HEK293 (cell line): ENCODE results near the gene LDLRAD3.

Experiments used
- PRDM1 ChIP-seq: fragments of 450-650 bp; formaldehyde crosslinking; IDR thresholded peaks from 2 replicates; pipeline ENCODE4; 2016; ENCODE audit warnings: missing biosample characterization, missing genetic modification characterization
- ZNF114 ChIP-seq: fragments of 450-650 bp; formaldehyde crosslinking; IDR thresholded peaks from 2 replicates; pipeline ENCODE4 v1.5.0; 2017; ENCODE audit warnings: missing biosample characterization, missing genetic modification characterization
- ZNF24 ChIP-seq: fragments of 450-650 bp; formaldehyde crosslinking; IDR thresholded peaks from 2 replicates; pipeline ENCODE4 v1.5.1; 2016; ENCODE audit warnings: missing biosample characterization, missing genetic modification characterization
- ZNF274 ChIP-seq, 2 experiments: fragments of 200-500 bp in 1 of 2; fragments of 450-650 bp in 1 of 2; sonication (Bioruptor generic) in 1 of 2; formaldehyde crosslinking in 1 of 2; IDR thresholded peaks; 2 replicates each; pipeline versions ENCODE4 v1.5.1 to v1.6.1; 2014 to 2016; ENCODE audit warnings: borderline replicate concordance in 1 of 2, inconsistent platforms in 1 of 2, low read length in 1 of 2, missing biosample characterization in 1 of 2, missing genetic modification characterization in 1 of 2
- ZNF837 ChIP-seq: fragments of 450-650 bp; formaldehyde crosslinking; IDR thresholded peaks from 2 replicates; pipeline ENCODE4 v1.5.1; 2016; ENCODE audit warnings: missing biosample characterization, missing genetic modification characterization
- ZXDB ChIP-seq: fragments of 450-650 bp; formaldehyde crosslinking; IDR thresholded peaks from 2 replicates; pipeline ENCODE4 v1.5.1; 2016; ENCODE audit warnings: missing biosample characterization, missing genetic modification characterization
- TF ChIP-seq, protein P1 (sequence below): fragments of 450-650 bp; formaldehyde crosslinking; IDR thresholded peaks from 2 replicates; pipeline ENCODE4 v1.5.1; 2016; ENCODE audit warnings: missing biosample characterization, missing genetic modification characterization
- TF ChIP-seq, protein P2 (sequence below): fragments of 450-650 bp; formaldehyde crosslinking; IDR thresholded peaks from 2 replicates; pipeline ENCODE4 v1.5.1; 2016; ENCODE audit warnings: missing biosample characterization, missing genetic modification characterization

DNA sequence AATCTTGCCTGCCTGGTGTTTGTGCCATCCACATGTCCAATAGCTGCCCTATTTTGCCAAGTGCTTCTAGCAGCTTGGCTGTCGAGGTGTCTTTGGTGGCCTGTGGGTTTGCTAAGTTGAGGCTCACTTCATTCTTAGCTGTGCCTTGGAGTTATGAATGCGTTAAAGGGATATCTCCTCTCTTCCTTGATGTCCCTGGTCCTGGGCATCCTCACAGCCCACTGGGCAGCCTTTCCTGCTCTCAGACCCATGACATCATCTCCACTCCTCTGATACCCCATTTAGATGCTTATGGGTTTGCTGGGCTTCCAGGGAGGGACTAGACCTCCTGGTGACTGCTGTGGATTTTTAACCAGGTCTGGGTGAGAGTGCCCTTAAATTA, 1.3 kb downstream of the LDLRAD3 start:
- TF ChIP-seq, protein P1, sequence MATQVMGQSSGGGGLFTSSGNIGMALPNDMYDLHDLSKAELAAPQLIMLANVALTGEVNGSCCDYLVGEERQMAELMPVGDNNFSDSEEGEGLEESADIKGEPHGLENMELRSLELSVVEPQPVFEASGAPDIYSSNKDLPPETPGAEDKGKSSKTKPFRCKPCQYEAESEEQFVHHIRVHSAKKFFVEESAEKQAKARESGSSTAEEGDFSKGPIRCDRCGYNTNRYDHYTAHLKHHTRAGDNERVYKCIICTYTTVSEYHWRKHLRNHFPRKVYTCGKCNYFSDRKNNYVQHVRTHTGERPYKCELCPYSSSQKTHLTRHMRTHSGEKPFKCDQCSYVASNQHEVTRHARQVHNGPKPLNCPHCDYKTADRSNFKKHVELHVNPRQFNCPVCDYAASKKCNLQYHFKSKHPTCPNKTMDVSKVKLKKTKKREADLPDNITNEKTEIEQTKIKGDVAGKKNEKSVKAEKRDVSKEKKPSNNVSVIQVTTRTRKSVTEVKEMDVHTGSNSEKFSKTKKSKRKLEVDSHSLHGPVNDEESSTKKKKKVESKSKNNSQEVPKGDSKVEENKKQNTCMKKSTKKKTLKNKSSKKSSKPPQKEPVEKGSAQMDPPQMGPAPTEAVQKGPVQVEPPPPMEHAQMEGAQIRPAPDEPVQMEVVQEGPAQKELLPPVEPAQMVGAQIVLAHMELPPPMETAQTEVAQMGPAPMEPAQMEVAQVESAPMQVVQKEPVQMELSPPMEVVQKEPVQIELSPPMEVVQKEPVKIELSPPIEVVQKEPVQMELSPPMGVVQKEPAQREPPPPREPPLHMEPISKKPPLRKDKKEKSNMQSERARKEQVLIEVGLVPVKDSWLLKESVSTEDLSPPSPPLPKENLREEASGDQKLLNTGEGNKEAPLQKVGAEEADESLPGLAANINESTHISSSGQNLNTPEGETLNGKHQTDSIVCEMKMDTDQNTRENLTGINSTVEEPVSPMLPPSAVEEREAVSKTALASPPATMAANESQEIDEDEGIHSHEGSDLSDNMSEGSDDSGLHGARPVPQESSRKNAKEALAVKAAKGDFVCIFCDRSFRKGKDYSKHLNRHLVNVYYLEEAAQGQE (tag by site-specific recombination) = no peak
- TF ChIP-seq ZNF24 (no peak), ZNF274 (IDR thresholded peaks at IDR 0.05; ENCODE audit: low read length) (no peak), ZNF274 (tag by site-specific recombination; IDR thresholded peaks at IDR 0.05; ENCODE audit: borderline replicate concordance) (no peak), PRDM1 (tag by site-specific recombination) (no peak), ZNF837 (tag by site-specific recombination) (no peak), ZXDB (no peak), ZNF114 (tag by site-specific recombination) (no peak)
- TF ChIP-seq, protein P2, sequence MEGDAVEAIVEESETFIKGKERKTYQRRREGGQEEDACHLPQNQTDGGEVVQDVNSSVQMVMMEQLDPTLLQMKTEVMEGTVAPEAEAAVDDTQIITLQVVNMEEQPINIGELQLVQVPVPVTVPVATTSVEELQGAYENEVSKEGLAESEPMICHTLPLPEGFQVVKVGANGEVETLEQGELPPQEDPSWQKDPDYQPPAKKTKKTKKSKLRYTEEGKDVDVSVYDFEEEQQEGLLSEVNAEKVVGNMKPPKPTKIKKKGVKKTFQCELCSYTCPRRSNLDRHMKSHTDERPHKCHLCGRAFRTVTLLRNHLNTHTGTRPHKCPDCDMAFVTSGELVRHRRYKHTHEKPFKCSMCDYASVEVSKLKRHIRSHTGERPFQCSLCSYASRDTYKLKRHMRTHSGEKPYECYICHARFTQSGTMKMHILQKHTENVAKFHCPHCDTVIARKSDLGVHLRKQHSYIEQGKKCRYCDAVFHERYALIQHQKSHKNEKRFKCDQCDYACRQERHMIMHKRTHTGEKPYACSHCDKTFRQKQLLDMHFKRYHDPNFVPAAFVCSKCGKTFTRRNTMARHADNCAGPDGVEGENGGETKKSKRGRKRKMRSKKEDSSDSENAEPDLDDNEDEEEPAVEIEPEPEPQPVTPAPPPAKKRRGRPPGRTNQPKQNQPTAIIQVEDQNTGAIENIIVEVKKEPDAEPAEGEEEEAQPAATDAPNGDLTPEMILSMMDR = no peak
